Measurements from ENCODE around the gene AQP2.

Gene AQP2

DNA sequence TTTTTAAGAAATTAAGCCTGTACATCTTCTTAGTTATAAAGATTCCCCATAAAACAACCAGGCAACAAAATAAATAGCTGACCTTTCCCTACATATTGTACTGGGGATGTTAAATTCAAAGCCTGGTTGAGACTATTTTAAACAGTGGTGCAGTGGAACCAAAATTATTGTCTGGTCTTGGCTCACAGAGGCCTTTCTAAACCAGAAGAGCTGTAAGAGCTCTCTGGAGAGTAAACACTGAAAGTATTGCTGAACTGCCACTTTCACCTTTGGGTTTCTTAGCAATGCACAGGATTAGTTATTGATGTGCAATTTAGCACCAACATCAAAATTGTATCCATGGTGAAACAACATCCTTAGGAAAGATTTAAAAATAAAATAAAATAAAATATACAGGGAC, 54.2 kb downstream of the AQP2 start:
- DNase-seq = no peak

DNA sequence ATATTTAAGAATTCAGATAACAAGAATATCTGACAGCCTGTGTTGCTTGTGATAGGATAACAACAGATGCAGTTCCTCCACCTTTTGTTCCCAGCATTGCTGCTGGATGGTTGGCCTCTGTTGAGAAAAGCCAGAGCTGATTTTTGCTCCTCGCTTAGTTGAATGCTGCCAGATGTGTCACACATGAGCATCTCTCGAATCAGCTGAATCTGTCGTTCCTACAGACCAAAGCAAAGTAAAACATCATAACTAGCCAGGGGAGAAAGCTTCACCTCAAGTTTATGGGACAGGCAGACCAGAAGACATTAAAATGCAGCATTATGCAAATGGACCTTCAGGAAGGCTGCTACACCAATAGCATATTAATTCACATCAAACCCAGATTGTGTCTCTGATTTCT, 54.6 kb downstream of the AQP2 start:
- DNase-seq = no peak

DNA sequence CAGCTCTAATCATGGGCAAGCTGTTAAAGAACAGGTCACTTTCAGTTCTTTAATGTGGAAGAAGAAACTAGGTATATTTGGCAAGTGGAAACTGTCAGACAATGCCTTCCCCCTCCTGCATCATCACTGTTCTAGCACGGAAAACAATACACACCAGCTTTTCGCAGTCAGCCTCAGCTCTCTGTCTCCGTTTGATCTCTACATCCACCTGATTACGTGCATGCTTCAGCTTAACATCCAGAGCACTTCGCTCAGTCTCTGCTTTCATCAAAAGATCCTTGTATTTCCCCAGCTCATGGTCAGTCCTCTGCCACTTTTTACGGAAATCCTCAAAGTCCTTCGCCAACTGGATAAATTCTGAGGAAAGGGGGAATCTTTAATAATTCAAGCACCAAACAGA, 55.7 kb downstream of the AQP2 start:
- no peak for DNase-seq

DNA sequence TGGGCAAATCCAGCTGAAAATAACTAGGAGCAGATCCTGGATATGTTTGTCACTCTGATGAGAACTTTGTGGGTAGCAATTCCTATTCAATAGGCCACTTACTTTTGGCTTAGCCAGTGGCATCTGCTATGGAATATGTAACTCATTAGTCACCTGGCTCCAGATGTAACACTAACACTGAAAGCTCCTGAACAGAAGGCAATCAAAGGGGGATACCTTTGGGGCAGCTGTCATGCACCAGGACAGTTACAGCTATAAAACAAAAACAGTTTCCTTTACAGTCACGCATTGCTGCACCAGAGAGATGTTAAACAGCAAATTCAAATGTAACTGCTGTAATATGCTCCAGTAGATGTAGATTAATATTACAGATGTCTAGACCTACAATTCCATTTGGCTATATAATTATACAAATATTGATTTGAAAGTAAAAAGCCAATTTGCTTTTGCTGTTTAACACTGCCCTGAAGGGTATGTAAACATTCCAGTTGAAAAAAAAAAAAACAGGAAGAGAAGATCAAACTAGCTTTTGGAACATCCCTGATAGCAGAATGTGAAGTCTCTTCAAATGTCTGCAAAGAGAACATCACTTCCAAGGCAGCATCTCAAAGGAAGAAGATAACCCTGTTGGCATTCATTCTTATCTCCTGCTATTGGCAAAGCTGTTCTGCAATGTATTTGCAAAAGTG, 56.4 kb downstream of the AQP2 start:
- DNase-seq = no peak

All from NCI-H2081 treated with DMSO at 0.1 percent for 48 hours (cell line).